ENCODE measurements around the gene HBM. TPM values are rescaled to one million over a fixed set of nuclear protein-coding genes. Genes with fewer than 3 reads are reported as not detected.

HBM gene
- total and polyA plus RNA-seq, 10 of the 15 experiments (the other 5 are each of a cell fraction or from before 2014, with no cell fraction given) = 0.23 TPM; not detected in 9

- intact Hi-C loops (cut with micrococcal nuclease; ENCODE audit: unreplicated experiment) (no loop called here), in situ Hi-C loops (cut with MboI) (no loop called here)
- Histone ChIP-seq H3K4me3 (no peak overlapping the region), H4K20me1 (ENCODE audit: control insufficient read depth, insufficient read depth) (no peaks in the 10 kb centered on the region), H3K36me3 (ENCODE audit: control insufficient read depth in 2 of 2, insufficient read depth in 2 of 2, low read length in 1 of 2) (peaks cover 16 to 17% of the 10 kb centered on the region in 2 experiments), H3K4me1 (ENCODE audit: control insufficient read depth, insufficient read depth, low read length) (no peaks in the 10 kb centered on the region), H3K9me3 (replicated peaks; ENCODE audit: control insufficient read depth, insufficient read depth, low read length) (no peaks in the 10 kb centered on the region), H3K79me2 (ENCODE audit: control insufficient read depth, insufficient read depth, low read length) (no peaks in the 10 kb centered on the region), H3K9ac (ENCODE audit: control insufficient read depth, insufficient read depth, low read length) (no peak overlapping the region), H3K27ac (ENCODE audit: control insufficient read depth, insufficient read depth) (no peak overlapping the region), H2AFZ (ENCODE audit: control insufficient read depth, low read depth, low read length) (no peak overlapping the region), H3K4me2 (ENCODE audit: control insufficient read depth, insufficient read depth) (no peak overlapping the region), H3K27me3 (replicated peaks in 1 of 2; ENCODE audit: control insufficient read depth in 2 of 2, insufficient read depth in 2 of 2, low read length in 1 of 2) (no peaks in the 10 kb centered on the region)
- ChIA-PET RAD21 (ENCODE audit: unreplicated experiment) (no interaction called here), CTCF (interaction anchor here (0.8 to 1.6 kb wide), 4 partner anchors 31 to 172 kb away, joined by 3 to 5 read pairs (median 3); no protein-coding TSS in a partner anchor), POLR2A (interaction anchor here (0.9 kb wide), 1 partner anchor 155 kb away, joined by 5 read pairs; no protein-coding TSS in a partner anchor), SMC1A (ENCODE audit: uncharacterized antibody, unreplicated experiment) (interaction anchor here (0.6 to 0.7 kb wide), 2 partner anchors 40 to 247 kb away, joined by 3 read pairs; no protein-coding TSS in a partner anchor)
- FAIRE-seq (no peak), DNase-seq (ENCODE audit: low read depth, low spot score) (no peak), ATAC-seq (peak; percentile 69)
- 48% methylated on average over 8 of the region's 8 CpGs for WGBS (ENCODE audit: insufficient coverage, insufficient replicate concordance, low lambda C conversion rate, missing lambda C conversion rate)
- BruUV-seq (replicated peaks) = no TSS peak
- TF ChIP-seq ZNF274 (IDR thresholded peaks at IDR 0.05; ENCODE audit: insufficient read depth, insufficient read length) = no peak
- peak; percentile 22 to 36 (median 30); a peak in 4 of 6 replicates for TF ChIP-seq CTCF (IDR thresholded peaks at IDR 0.05 in 2 of 3, conservative IDR thresholded peaks at IDR 0.05 in 1 of 3; ENCODE audit: control insufficient read depth in 2 of 3, extremely low read depth in 1 of 3, insufficient read depth in 1 of 3, low read depth in 3 of 3, low read length in 3 of 3)
- TF ChIP-seq SPI1 (IDR thresholded peaks at IDR 0.05; ENCODE audit: borderline replicate concordance, insufficient read depth, low read depth, low read length) = no peak
- no peak for TF ChIP-seq STAT3 (IDR thresholded peaks at IDR 0.05; ENCODE audit: low read depth, low read length)
- TF ChIP-seq SREBF2 (IDR thresholded peaks at IDR 0.05; ENCODE audit: low read length) = no peak
- TF ChIP-seq TCF12 (IDR thresholded peaks at IDR 0.05; ENCODE audit: low read depth, low read length) = 0 out of 2 replicates have a peak, but pooled peaks have one; percentile 5
- TF ChIP-seq ELK1 (IDR thresholded peaks at IDR 0.05; ENCODE audit: low read depth, low read length) = no peak
- TF ChIP-seq CHD2 (IDR thresholded peaks at IDR 0.05; ENCODE audit: borderline replicate concordance, low read depth, low read length) = no peak
- no peak for TF ChIP-seq ZNF24 (IDR thresholded peaks at IDR 0.05)
- no peak for TF ChIP-seq MLLT1 (IDR thresholded peaks at IDR 0.05)
- TF ChIP-seq MTA3 (IDR thresholded peaks at IDR 0.05; ENCODE audit: borderline replicate concordance, low read length) = no peak
- TF ChIP-seq IRF5 (IDR thresholded peaks at IDR 0.05; ENCODE audit: borderline replicate concordance) = no peak
- TF ChIP-seq BCLAF1 (IDR thresholded peaks at IDR 0.05) = no peak
- TF ChIP-seq NFYB (IDR thresholded peaks at IDR 0.05; ENCODE audit: insufficient read depth, low read depth, low read length) = no peak
- TF ChIP-seq RFX5 (IDR thresholded peaks at IDR 0.05; ENCODE audit: low read depth, low read length) = no peak
- TF ChIP-seq POLR2A (IDR thresholded peaks at IDR 0.05; ENCODE audit: low read depth, low read length) = peak; percentile 32; the same call in 1 of the 2 replicates
Observed at GRCh38 chr16:188674-189073, 22.9 kb downstream of the HBM start.

Measured in GM12878 (cell line).